ENCODE measurements around the gene TSPAN6. TPM values are rescaled to one million over a fixed set of nuclear protein-coding genes. Genes with fewer than 3 reads are reported as not detected.
A peak's percentile ranks its signal among the peaks of the same experiment; 100 is the strongest.

The TSPAN6 gene
- total RNA-seq, 1 experiment from 2014 or later: 7.2 TPM

DNA sequence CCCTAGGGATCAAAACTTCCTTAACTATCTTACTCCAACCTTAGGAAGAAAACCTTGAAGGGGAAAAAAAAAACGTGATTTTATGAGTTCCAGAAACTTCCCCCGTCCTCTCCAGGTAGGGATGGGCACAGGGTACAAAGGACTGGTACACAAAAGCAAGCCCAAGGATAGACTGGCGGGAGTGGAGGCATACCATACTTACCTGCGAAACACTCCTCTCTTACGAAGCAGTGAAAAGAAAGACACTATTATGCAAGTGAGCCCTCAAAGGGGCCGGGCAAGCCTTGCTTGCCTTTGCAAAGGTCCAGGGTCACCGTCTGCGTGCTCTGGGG, 651 bp downstream of the TSPAN6 start:
- H3K27ac ChIP-seq (ENCODE audit: low read length): peak overlapping the region; percentile 64; the same call in 1 of the 2 replicates
- H3K36me3 ChIP-seq (ENCODE audit: control insufficient read depth, insufficient read depth, low read length): no peaks in the 10 kb centered on the region
- BruUV-seq (replicated peaks): no TSS peak
- in situ Hi-C loops (cut with HindIII; ENCODE audit: low pct_unique_long_range_greater_than_20kb, low sequenced_read_pairs) (no loop called here), intact Hi-C loops (cut with micrococcal nuclease; ENCODE audit: unreplicated experiment) (loop anchor here (1.0 kb wide), 1 partner anchor 124 kb away; no protein-coding TSS in a partner anchor)
- no peaks in the 10 kb centered on the region for H3K27me3 ChIP-seq (ENCODE audit: control insufficient read depth, insufficient read depth, low read length)
- H3K9me3 ChIP-seq (ENCODE audit: control insufficient read depth, insufficient read depth, low read depth, low read length): no peaks in the 10 kb centered on the region
- ChIA-PET POLR2A (no interaction called here), CTCF (no interaction called here)
- DNase-seq (ENCODE audit: low read depth, low spot score) (no peak), ATAC-seq (peak; percentile 46)
- H3K4me3 ChIP-seq (ENCODE audit: low read depth in 2 of 2, low read length in 2 of 2): peak overlapping the region; percentile 64 to 77
- H3K4me1 ChIP-seq (ENCODE audit: control insufficient read depth, insufficient read depth, low read length): peaks cover 4% of the 10 kb centered on the region; the same call in 1 of the 2 replicates
- TF ChIP-seq POLR2AphosphoS5 (IDR thresholded peaks at IDR 0.05; ENCODE audit: low read depth, low read length) (no peak), TCF7L2 (IDR thresholded peaks at IDR 0.05; ENCODE audit: low read depth, low read length) (no peak)

DNA sequence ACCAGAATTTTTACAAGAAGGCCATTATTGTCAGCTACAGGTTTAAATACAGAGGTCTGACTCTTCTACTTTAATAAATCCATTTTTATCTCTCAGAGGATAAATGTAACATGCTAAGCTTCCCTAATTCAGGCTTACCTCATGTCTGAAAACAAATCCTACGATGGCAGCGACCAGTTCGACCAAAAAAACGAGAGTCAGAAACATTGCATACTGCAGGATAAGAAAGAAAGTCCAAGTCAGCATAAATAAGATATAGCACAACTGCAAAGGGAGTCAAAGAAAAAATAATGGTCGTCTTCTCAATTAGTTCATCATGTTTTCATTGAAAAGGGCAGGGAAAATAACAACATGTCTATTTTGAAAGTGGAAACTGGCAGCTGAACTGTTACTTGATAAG, 1.6 kb downstream of the TSPAN6 start:
- peaks cover 4% of the 10 kb centered on the region; the same call in 1 of the 2 replicates for H3K4me1 ChIP-seq (ENCODE audit: control insufficient read depth, insufficient read depth, low read length)
- no peaks in the 10 kb centered on the region for H3K27me3 ChIP-seq (ENCODE audit: control insufficient read depth, insufficient read depth, low read length)
- CTCF ChIA-PET: interaction anchor here (0.7 kb wide), 1 partner anchor 39 kb away, joined by 3 read pairs; no protein-coding TSS in a partner anchor
- DNase-seq (ENCODE audit: low read depth, low spot score): no peak
- no peak overlapping the region for H3K27ac ChIP-seq (ENCODE audit: low read length)
- in situ Hi-C loops (cut with HindIII; ENCODE audit: low pct_unique_long_range_greater_than_20kb, low sequenced_read_pairs): no loop called here
- no peaks in the 10 kb centered on the region for H3K9me3 ChIP-seq (ENCODE audit: control insufficient read depth, insufficient read depth, low read depth, low read length)
- no peak for ATAC-seq
- no peaks in the 10 kb centered on the region for H3K36me3 ChIP-seq (ENCODE audit: control insufficient read depth, insufficient read depth, low read length)
- POLR2A ChIA-PET: no interaction called here
- intact Hi-C loops (cut with micrococcal nuclease; ENCODE audit: unreplicated experiment): no loop called here
- no TSS peak for BruUV-seq (replicated peaks)
- TF ChIP-seq, protein P1, sequence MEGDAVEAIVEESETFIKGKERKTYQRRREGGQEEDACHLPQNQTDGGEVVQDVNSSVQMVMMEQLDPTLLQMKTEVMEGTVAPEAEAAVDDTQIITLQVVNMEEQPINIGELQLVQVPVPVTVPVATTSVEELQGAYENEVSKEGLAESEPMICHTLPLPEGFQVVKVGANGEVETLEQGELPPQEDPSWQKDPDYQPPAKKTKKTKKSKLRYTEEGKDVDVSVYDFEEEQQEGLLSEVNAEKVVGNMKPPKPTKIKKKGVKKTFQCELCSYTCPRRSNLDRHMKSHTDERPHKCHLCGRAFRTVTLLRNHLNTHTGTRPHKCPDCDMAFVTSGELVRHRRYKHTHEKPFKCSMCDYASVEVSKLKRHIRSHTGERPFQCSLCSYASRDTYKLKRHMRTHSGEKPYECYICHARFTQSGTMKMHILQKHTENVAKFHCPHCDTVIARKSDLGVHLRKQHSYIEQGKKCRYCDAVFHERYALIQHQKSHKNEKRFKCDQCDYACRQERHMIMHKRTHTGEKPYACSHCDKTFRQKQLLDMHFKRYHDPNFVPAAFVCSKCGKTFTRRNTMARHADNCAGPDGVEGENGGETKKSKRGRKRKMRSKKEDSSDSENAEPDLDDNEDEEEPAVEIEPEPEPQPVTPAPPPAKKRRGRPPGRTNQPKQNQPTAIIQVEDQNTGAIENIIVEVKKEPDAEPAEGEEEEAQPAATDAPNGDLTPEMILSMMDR (IDR thresholded peaks at IDR 0.05): no peak
- TF ChIP-seq, protein P2, sequence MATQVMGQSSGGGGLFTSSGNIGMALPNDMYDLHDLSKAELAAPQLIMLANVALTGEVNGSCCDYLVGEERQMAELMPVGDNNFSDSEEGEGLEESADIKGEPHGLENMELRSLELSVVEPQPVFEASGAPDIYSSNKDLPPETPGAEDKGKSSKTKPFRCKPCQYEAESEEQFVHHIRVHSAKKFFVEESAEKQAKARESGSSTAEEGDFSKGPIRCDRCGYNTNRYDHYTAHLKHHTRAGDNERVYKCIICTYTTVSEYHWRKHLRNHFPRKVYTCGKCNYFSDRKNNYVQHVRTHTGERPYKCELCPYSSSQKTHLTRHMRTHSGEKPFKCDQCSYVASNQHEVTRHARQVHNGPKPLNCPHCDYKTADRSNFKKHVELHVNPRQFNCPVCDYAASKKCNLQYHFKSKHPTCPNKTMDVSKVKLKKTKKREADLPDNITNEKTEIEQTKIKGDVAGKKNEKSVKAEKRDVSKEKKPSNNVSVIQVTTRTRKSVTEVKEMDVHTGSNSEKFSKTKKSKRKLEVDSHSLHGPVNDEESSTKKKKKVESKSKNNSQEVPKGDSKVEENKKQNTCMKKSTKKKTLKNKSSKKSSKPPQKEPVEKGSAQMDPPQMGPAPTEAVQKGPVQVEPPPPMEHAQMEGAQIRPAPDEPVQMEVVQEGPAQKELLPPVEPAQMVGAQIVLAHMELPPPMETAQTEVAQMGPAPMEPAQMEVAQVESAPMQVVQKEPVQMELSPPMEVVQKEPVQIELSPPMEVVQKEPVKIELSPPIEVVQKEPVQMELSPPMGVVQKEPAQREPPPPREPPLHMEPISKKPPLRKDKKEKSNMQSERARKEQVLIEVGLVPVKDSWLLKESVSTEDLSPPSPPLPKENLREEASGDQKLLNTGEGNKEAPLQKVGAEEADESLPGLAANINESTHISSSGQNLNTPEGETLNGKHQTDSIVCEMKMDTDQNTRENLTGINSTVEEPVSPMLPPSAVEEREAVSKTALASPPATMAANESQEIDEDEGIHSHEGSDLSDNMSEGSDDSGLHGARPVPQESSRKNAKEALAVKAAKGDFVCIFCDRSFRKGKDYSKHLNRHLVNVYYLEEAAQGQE (IDR thresholded peaks at IDR 0.05; ENCODE audit: insufficient read depth in 1 of 2, low read depth in 2 of 2, low read length in 1 of 2): no peak
- no peak for TF ChIP-seq TCF7L2 (IDR thresholded peaks at IDR 0.05; ENCODE audit: low read depth, low read length)
- no peak for TF ChIP-seq SIN3A (IDR thresholded peaks at IDR 0.05; ENCODE audit: borderline replicate concordance, insufficient read depth, low read depth, low read length)
- no peak for TF ChIP-seq POLR2AphosphoS5 (IDR thresholded peaks at IDR 0.05; ENCODE audit: low read depth, low read length)
- H3K4me3 ChIP-seq (ENCODE audit: low read depth in 2 of 2, low read length in 2 of 2): no peak overlapping the region

DNA sequence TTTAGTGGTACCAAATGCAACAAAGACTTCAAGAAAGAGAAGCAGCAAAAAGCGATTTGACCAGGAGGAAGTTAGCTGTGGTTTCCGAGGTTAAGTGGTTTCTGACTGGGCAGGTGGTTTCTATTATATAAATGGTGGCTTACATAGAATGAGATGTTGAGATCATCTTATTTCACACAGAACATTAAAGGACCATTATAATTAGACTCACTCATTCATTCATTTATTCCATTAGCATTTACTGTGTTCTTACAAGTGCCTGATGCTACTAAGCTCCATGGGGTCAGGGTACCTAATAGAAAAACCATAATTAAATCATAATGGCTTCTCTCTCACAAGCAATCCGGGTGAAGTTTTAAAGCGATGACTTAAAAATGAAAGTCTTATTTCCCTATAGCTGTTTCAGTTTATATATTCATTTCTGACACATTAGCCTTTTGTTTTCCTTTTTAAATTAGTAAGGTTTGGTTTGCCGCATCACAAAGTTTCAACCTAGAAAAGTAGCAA, 10.6 kb downstream of the TSPAN6 start:
- H3K36me3 ChIP-seq (ENCODE audit: control insufficient read depth, insufficient read depth, low read length): no peaks in the 10 kb centered on the region
- H3K9me3 ChIP-seq (ENCODE audit: control insufficient read depth, insufficient read depth, low read depth, low read length): no peaks in the 10 kb centered on the region
- ATAC-seq: no peak
- TF ChIP-seq, protein P1 (IDR thresholded peaks at IDR 0.05): no peak
- TF ChIP-seq TCF7L2 (IDR thresholded peaks at IDR 0.05; ENCODE audit: low read depth, low read length): no peak
- TF ChIP-seq POLR2AphosphoS5 (IDR thresholded peaks at IDR 0.05; ENCODE audit: low read depth, low read length): no peak
- TF ChIP-seq, protein P2 (IDR thresholded peaks at IDR 0.05; ENCODE audit: insufficient read depth in 1 of 2, low read depth in 2 of 2, low read length in 1 of 2): no peak
- TF ChIP-seq SIN3A (IDR thresholded peaks at IDR 0.05; ENCODE audit: borderline replicate concordance, insufficient read depth, low read depth, low read length): no peak
- CTCF ChIA-PET: no interaction called here
- no TSS peak for BruUV-seq (replicated peaks)
- POLR2A ChIA-PET: no interaction called here
- no peak overlapping the region for H3K27ac ChIP-seq (ENCODE audit: low read length)
- H3K4me3 ChIP-seq (ENCODE audit: low read depth in 2 of 2, low read length in 2 of 2): no peak overlapping the region
- intact Hi-C loops (cut with micrococcal nuclease; ENCODE audit: unreplicated experiment): no loop called here
- in situ Hi-C loops (cut with HindIII; ENCODE audit: low pct_unique_long_range_greater_than_20kb, low sequenced_read_pairs): no loop called here
- no peaks in the 10 kb centered on the region for H3K27me3 ChIP-seq (ENCODE audit: control insufficient read depth, insufficient read depth, low read length)
- no peaks in the 10 kb centered on the region for H3K4me1 ChIP-seq (ENCODE audit: control insufficient read depth, insufficient read depth, low read length)
- no peak for DNase-seq (ENCODE audit: low read depth, low spot score)
